Measurements from ENCODE around the gene ZSCAN18.

ZSCAN18 gene

GRCh38 chr19:58095328-58095727, 2.7 kb downstream of the ZSCAN18 start:
- peaks cover 5% of the 10 kb centered on the region for H3K9me3 Mint-ChIP-seq (ENCODE audit: low read depth)

GRCh38 chr19:58093071-58093470, 5.0 kb downstream of the ZSCAN18 start:
- no peak overlapping the region for H3K4me3 Mint-ChIP-seq
- H3K4me1 Mint-ChIP-seq (ENCODE audit: low read depth), result peaks cover 8% of the 10 kb centered on the region
- H3K9me3 Mint-ChIP-seq (ENCODE audit: low read depth), result no peaks in the 10 kb centered on the region
- no peaks in the 10 kb centered on the region for H3K27me3 Mint-ChIP-seq
- no peak overlapping the region for H3K27ac Mint-ChIP-seq
- peaks cover 7% of the 10 kb centered on the region for H3K36me3 Mint-ChIP-seq

More at GRCh38 chr19:58095328-58095727, 2.7 kb downstream of the ZSCAN18 start:
- H3K4me1 Mint-ChIP-seq (ENCODE audit: low read depth), result peaks cover 14% of the 10 kb centered on the region
- peaks cover 12% of the 10 kb centered on the region for H3K36me3 Mint-ChIP-seq
- H3K4me3 Mint-ChIP-seq, result no peak overlapping the region
- H3K27me3 Mint-ChIP-seq, result no peaks in the 10 kb centered on the region
- no peak overlapping the region for H3K27ac Mint-ChIP-seq

- no peaks in the 10 kb centered on the region for H3K9me3 Mint-ChIP-seq (ENCODE audit: low read depth)
- no peaks in the 10 kb centered on the region for H3K27me3 Mint-ChIP-seq
- H3K4me1 Mint-ChIP-seq (ENCODE audit: low read depth), result peaks cover 3% of the 10 kb centered on the region
- peaks cover 11% of the 10 kb centered on the region for H3K36me3 Mint-ChIP-seq
- no peak overlapping the region for H3K27ac Mint-ChIP-seq
- H3K4me3 Mint-ChIP-seq, result no peak overlapping the region
These were observed 6.6 kb downstream of the ZSCAN18 start for GRCh38 chr19:58091251-58091995.

- Mint-ChIP-seq H3K4me3 (no peak overlapping the region), H3K27me3 (no peaks in the 10 kb centered on the region), H3K36me3 (peaks cover 7% of the 10 kb centered on the region), H3K27ac (no peak overlapping the region), H3K9me3 (ENCODE audit: low read depth) (no peaks in the 10 kb centered on the region), H3K4me1 (ENCODE audit: low read depth) (no peaks in the 10 kb centered on the region)
These were observed 8.2 kb downstream of the ZSCAN18 start for GRCh38 chr19:58089846-58090245.

GRCh38 chr19:58088521-58089052, 9.4 kb downstream of the ZSCAN18 start:
- Mint-ChIP-seq H3K4me1 (ENCODE audit: low read depth) (no peaks in the 10 kb centered on the region), H3K9me3 (ENCODE audit: low read depth) (peaks cover 4% of the 10 kb centered on the region), H3K4me3 (no peak overlapping the region), H3K27ac (no peak overlapping the region), H3K36me3 (peaks cover 12% of the 10 kb centered on the region), H3K27me3 (no peaks in the 10 kb centered on the region)

- H3K27me3 Mint-ChIP-seq, result no peaks in the 10 kb centered on the region
- no peak overlapping the region for H3K27ac Mint-ChIP-seq
- H3K36me3 Mint-ChIP-seq, result peaks cover 11% of the 10 kb centered on the region
- H3K4me3 Mint-ChIP-seq, result no peak overlapping the region
- no peaks in the 10 kb centered on the region for H3K4me1 Mint-ChIP-seq (ENCODE audit: low read depth)
- peaks cover 4% of the 10 kb centered on the region for H3K9me3 Mint-ChIP-seq (ENCODE audit: low read depth)
These were observed 11.0 kb downstream of the ZSCAN18 start for GRCh38 chr19:58086825-58087710.

GRCh38 chr19:58085348-58085875, 12.6 kb downstream of the ZSCAN18 start:
- peaks cover 19% of the 10 kb centered on the region for H3K36me3 Mint-ChIP-seq
- no peaks in the 10 kb centered on the region for H3K27me3 Mint-ChIP-seq
- peaks cover 4% of the 10 kb centered on the region for H3K9me3 Mint-ChIP-seq (ENCODE audit: low read depth)
- H3K4me1 Mint-ChIP-seq (ENCODE audit: low read depth), result no peaks in the 10 kb centered on the region
- no peak overlapping the region for H3K4me3 Mint-ChIP-seq
- no peak overlapping the region for H3K27ac Mint-ChIP-seq

GRCh38 chr19:58084596-58085347, 13.3 kb downstream of the ZSCAN18 start:
- Mint-ChIP-seq H3K4me1 (ENCODE audit: low read depth) (no peaks in the 10 kb centered on the region), H3K27me3 (no peaks in the 10 kb centered on the region), H3K36me3 (peaks cover 19% of the 10 kb centered on the region), H3K9me3 (ENCODE audit: low read depth) (peaks cover 7% of the 10 kb centered on the region), H3K27ac (no peak overlapping the region), H3K4me3 (no peak overlapping the region)

GRCh38 chr19:58083021-58083420, 15.0 kb downstream of the ZSCAN18 start:
- H3K27ac Mint-ChIP-seq, result no peak overlapping the region
- no peak overlapping the region for H3K4me3 Mint-ChIP-seq
- H3K4me1 Mint-ChIP-seq (ENCODE audit: low read depth), result no peaks in the 10 kb centered on the region
- no peaks in the 10 kb centered on the region for H3K27me3 Mint-ChIP-seq
- H3K36me3 Mint-ChIP-seq, result peaks cover 20% of the 10 kb centered on the region
- H3K9me3 Mint-ChIP-seq (ENCODE audit: low read depth), result peaks cover 7% of the 10 kb centered on the region

- H3K9me3 Mint-ChIP-seq (ENCODE audit: low read depth), result peaks cover 7% of the 10 kb centered on the region
- H3K4me1 Mint-ChIP-seq (ENCODE audit: low read depth), result no peaks in the 10 kb centered on the region
- no peaks in the 10 kb centered on the region for H3K27me3 Mint-ChIP-seq
- no peak overlapping the region for H3K4me3 Mint-ChIP-seq
- H3K27ac Mint-ChIP-seq, result no peak overlapping the region
- peaks cover 24% of the 10 kb centered on the region for H3K36me3 Mint-ChIP-seq
These were observed 18.2 kb downstream of the ZSCAN18 start for GRCh38 chr19:58079792-58080191.

GRCh38 chr19:58067240-58067912, 30.7 kb downstream of the ZSCAN18 start:
- Mint-ChIP-seq H3K9me3 (ENCODE audit: low read depth) (peaks cover 25% of the 10 kb centered on the region), H3K4me3 (no peak overlapping the region), H3K36me3 (peaks cover 48% of the 10 kb centered on the region), H3K27ac (no peak overlapping the region), H3K27me3 (no peaks in the 10 kb centered on the region), H3K4me1 (ENCODE audit: low read depth) (no peaks in the 10 kb centered on the region)

- Mint-ChIP-seq H3K4me3 (no peak overlapping the region), H3K4me1 (ENCODE audit: low read depth) (peaks cover 3% of the 10 kb centered on the region), H3K27me3 (no peaks in the 10 kb centered on the region), H3K27ac (no peak overlapping the region), H3K9me3 (ENCODE audit: low read depth) (peaks cover 27% of the 10 kb centered on the region), H3K36me3 (peaks cover 41% of the 10 kb centered on the region)
These were observed 34.3 kb downstream of the ZSCAN18 start for GRCh38 chr19:58063712-58064111.

- Mint-ChIP-seq H3K27me3 (peaks cover 1% of the 10 kb centered on the region), H3K36me3 (peaks cover 17% of the 10 kb centered on the region), H3K9me3 (ENCODE audit: low read depth) (peaks cover 17% of the 10 kb centered on the region), H3K4me3 (peak overlapping the region; percentile 72), H3K27ac (no peak overlapping the region), H3K4me1 (ENCODE audit: low read depth) (peaks cover 4% of the 10 kb centered on the region)
These were observed 37.8 kb downstream of the ZSCAN18 start for GRCh38 chr19:58060231-58060630.

GRCh38 chr19:58059671-58060078, 38.4 kb downstream of the ZSCAN18 start:
- peaks cover 1% of the 10 kb centered on the region for H3K27me3 Mint-ChIP-seq
- peaks cover 4% of the 10 kb centered on the region for H3K4me1 Mint-ChIP-seq (ENCODE audit: low read depth)
- H3K4me3 Mint-ChIP-seq, result peak overlapping the region; percentile 87
- H3K36me3 Mint-ChIP-seq, result peaks cover 17% of the 10 kb centered on the region
- no peak overlapping the region for H3K27ac Mint-ChIP-seq
- H3K9me3 Mint-ChIP-seq (ENCODE audit: low read depth), result peaks cover 17% of the 10 kb centered on the region

All from activated naive CD8-positive, alpha-beta T cell (primary cell).